Measurements from ENCODE around the gene MUC2.

The MUC2 gene

DNA sequence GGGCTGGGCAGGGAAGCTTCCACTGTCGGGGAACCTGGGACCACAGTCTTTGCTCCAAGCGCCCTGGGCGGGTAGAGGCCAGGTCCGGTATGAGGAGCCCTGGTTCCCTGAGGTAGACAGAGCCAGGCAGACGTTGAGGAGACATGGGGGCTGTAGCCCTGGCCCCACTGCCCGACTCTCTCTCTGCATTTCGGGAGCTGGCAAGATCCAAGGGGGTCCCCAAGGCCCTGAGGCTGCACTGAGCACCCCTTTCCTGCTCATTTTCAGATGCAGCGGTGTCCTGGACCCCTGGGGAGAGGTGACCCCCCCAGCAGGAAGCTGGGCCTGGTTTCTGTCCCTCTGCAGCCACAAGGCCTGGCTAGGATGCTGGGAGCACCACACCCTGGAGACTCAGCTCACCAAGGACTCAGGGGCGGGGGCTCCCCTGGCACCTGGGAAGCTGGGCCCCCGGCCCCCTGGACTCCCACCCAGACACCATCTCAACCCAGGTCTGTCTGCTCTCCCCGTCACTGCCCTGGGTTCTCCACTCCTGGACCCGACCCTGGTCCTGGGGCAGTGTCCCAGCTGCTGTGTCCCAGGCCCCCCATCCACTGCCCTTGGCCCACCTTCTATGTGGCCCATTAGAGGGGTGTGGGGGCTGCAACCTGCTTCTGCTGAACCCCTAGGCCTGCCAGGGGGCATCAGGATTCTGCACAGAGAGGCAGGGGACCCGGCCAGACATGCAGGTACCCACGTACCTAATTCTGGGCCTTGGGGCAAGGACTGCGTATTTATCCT lies 23.1 kb upstream of the MUC2 start:
- DNase-seq (ENCODE audit: low spot score): no peak

GRCh38 chr11:1052133-1053011 lies 22.3 kb upstream of the MUC2 start:
- DNase-seq (ENCODE audit: low spot score): no peak

DNA sequence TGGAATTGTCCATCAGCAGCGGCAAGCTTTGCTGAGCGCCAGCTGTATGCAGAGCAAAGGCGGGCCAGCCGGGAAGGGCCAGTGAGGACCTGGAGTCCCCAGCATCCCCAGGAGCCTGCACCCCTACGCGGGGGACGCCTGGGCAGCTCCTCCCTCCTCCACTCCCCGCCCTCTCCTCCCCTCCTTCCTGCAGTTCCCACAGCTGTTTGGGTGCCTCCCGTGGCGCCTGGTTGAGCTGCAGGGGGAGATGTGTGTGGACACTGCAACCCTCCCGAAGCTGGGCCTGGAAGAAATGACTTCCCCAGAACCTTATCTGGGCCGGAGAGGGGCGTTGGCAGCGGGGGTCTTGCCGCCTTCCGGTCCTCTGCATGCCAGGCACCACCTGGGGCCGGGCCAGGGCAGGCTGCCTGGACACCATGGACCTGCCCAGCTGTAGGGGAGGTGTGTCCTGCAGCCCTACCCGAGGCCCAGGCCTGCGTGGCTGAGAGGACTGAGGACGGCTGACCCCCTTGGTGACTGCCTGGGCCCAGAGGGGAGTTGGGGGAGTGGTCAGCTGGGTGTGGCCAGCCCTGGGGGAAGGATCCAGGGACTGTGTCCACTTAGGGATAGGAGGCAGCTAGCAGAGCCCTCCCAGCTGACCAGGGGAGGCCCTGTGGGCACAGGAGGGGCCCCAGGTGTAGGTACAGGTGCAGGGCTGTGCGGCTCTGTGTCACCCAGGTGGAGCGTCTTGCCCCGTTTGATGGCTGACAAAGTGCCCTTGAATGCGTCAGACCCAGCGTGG lies 21.4 kb upstream of the MUC2 start:
- no peak for DNase-seq (ENCODE audit: low spot score)

GRCh38 chr11:1054143-1055108 lies 20.2 kb upstream of the MUC2 start:
- no peak for DNase-seq (ENCODE audit: low spot score)

DNA sequence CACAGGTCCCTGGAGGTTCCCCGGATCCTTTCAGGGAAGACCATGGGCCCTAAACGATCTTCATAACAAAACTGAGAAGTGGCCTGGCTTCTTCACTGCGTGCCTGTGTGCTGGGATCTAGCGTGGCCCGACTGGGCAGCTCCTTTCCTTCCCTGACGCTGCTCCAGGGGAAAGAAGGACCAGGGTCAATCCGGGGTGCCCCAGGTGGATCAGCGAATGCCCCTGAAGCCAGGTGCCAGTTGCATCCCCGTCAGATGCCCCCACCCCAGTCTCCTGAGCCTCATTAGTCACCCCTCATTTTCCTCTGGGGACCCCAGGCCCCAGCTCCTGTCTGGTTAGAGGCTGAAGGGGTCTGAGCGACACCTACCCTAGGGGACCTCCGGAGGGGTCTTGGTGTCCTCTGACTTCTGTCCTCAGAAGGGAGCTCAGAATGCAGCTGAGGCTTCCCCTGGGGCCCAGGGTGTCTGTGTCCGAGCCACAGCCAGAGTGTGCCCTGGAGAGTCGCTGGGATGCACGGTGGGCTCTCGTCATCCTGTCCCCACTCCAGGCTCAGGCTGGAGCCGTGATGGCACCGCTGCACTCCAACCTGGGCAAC lies 19.5 kb upstream of the MUC2 start:
- no peak for DNase-seq (ENCODE audit: low spot score)

DNA sequence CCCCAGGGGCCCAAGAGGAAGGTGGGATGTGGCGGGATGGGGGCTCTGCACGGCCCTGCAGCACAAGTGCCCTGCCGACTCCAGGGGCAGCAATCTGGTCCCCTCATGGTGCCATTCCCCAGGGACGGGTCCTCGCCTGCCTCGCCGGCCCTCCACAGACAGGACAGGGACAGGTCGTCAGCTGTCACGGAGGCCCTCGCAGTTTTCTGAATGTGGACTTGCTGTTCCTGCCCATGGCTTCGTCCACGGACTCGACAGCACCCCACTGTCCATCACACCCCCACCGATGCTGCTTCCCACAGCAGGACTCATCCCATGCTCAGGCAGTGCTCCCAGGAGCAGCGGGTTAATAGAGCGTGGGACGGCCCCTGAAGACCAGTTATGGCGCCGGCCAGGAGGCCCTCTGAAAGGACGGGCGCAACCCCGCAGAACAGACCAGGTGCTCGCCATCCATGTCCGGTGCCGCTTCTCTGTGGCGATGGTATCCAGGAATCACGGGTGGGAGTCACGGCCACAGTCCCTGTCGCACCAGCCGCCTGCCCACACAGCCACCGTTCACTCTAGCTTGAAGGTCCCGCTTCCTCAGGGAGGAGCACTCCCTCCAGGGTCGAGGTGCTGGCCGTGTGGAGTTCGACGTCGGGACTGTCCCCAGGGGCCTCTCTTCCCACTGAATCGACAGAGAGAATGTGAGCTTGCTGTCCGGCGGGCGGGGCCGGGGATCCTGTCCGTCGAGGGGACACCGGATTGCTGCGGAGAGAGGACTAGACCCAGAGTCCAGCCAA lies 18.5 kb upstream of the MUC2 start:
- no peak for DNase-seq (ENCODE audit: low spot score)

DNA sequence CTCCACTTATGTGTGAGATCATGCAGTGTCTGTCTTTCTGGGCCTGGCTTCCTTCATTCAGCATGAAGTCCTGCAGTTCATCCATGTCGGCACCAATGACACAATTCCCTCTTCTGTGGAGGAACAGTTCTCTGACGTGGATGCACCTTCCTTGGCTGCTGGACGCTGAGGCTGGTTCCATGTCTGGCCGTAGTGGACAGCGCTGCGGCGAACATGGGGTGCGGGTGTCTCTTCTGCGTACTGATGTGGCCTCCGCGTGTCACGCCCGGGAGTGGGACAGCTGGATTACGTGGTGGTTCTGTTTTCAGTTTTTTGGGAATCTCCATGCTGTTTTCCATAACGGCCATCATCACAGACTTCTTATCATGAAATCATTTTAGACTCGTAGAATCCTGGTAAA lies 16.9 kb upstream of the MUC2 start:
- no peak for DNase-seq (ENCODE audit: low spot score)

GRCh38 chr11:1059759-1060158 lies 14.9 kb upstream of the MUC2 start:
- DNase-seq (ENCODE audit: low spot score): no peak

DNA sequence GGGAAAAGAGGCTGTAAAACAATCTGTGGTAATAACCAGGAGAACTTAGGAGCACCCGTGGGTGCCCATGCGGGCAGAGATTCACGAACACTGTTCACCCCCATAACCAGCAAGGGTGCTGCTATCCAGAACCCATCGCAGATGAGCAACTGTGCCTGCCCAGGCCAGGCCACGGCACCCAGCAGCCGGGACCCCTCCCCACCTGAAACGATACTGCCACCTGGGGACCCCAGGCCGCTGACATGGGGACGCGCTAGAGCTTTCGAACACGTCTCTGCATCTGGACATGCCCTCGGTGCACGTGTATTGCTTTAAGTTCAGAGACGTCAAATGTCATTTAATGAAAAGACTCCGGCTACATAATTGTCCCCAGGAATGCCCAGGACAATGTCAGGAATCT lies 14.3 kb upstream of the MUC2 start:
- DNase-seq (ENCODE audit: low spot score): no peak

- no peak for DNase-seq (ENCODE audit: low spot score)
Measured at GRCh38 chr11:1060852-1061616, 13.6 kb upstream of the MUC2 start.

- DNase-seq (ENCODE audit: low spot score): no peak
Measured at GRCh38 chr11:1062075-1062820, 12.4 kb upstream of the MUC2 start.

GRCh38 chr11:1064167-1064566 lies 10.5 kb upstream of the MUC2 start:
- DNase-seq (ENCODE audit: low spot score): no peak

GRCh38 chr11:1067812-1068496 lies 6.7 kb upstream of the MUC2 start:
- no peak for DNase-seq (ENCODE audit: low spot score)

GRCh38 chr11:1069740-1070139 lies 4.9 kb upstream of the MUC2 start:
- no peak for DNase-seq (ENCODE audit: low spot score)

DNA sequence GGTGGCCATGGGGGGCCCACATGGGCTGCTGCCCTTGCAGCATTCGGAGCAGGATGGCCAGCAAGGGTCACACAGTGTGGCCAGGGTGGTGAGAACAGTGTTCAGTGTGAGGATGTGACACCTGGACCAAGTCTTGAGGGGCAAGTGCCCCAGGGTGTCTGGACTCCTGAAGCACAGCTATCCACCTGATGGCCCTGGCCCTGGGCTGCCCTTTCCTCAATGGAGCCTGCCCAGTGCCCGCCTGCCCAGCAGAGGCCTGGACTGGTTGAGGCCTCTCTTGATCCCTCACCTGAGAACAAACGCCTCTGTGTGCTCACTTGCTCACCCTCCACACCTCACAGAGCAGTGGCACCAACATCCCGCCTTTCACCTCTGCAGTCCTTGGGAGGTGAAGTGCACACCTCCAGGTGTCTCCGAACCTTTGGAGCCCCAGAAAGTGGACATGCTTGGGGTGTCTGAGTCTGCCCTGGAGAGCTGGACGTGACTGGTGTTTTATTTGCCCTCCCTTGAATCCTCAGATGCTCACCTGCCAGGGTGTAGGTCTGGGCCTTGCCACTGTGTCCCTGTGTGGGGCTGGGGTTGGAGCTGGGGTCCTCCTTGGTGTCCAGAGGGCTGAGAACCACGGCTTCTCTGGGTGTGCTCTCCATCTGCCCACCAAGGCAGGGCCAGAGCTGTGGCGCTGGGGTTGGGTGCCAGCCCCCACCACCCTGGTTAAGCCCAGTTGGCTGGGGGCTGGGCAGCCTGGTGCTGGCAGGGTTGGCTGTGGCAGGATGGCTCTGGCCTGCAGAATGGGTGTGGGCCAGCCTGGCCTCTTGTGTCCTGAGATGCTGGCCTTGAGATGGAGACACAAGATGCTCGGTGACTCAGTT lies 3.8 kb upstream of the MUC2 start:
- DNase-seq (ENCODE audit: low spot score): no peak

DNA sequence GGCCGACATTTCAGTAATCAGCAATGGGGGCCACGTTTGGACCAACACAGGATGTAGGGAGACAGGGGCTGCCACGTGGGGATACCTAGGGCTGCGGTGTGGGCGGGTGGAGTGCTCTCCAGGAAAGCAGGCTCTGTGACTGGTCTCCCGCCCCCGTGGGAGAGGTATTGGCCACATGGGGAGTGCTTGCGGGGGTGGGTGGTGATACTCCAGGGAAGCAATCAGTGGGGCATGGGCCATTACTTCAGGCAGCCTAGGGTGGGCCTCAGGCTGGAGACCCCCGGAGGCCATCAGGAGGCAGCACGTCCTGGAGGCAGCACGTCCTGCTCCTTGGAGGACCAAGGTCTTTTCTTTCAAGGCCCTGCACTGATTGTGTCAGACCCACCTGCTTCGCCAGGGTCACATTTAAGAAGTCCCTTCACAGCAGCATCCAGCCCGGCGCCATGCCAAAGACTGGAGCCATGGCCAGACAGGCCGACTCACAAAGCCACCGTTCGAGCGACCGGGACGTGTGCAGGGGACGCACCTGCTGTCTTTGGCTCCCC lies 3.0 kb upstream of the MUC2 start:
- DNase-seq (ENCODE audit: low spot score): no peak

All from HuH-7.5 (cell line).